Caco-2 (cell line): Measurements from ENCODE around the gene CDC42SE2. TPM values are rescaled to one million over a fixed set of nuclear protein-coding genes. Genes with fewer than 3 reads are reported as not detected.

Source experiments
- BruUV-seq: library from RNA; stranded (reverse); fragments of 400-500 nt; replicated peaks from 2 replicates; lab custom pipeline; 2021; lab: Mats Ljungman, UMichigan
- CTCF ChIA-PET: fragments of 300-600 bp; sonication (Branson Sonifier 250); formaldehyde crosslinking; loops from one replicate; lab custom pipeline; 2022; ENCODE audit warnings: antibody characterized with exemption; lab: Charles Lee
- POLR2A ChIA-PET: fragments of 300-600 bp; sonication (Branson Sonifier 250); formaldehyde crosslinking; loops from one replicate; lab custom pipeline; 2022; ENCODE audit warnings: antibody characterized with exemption; lab: Charles Lee
- DNase-seq, 2 experiments: peaks; one replicate each; pipeline versions ENCODE4 v3.0.0 to v3.0.0-alpha.2; 2020 to 2022
- H3K27me3 ChIP-seq: replicated peaks from 2 replicates; pipeline ENCODE4 v1.6.0; 2011; ENCODE audit warnings: low read length; ENCODE audit not compliant: control insufficient read depth, insufficient read depth
- H3K36me3 ChIP-seq: 2 replicates; pipeline ENCODE4 v1.5.1; 2011; ENCODE audit warnings: low read length; ENCODE audit not compliant: control insufficient read depth, insufficient read depth
- H3K4me1 ChIP-seq: fragments of 250-450 bp; sonication (Bioruptor Pico); 2 replicates; pipeline ENCODE4 v1.5.1; 2020; ENCODE audit warnings: mild to moderate bottlenecking
- H3K4me3 ChIP-seq: 2 replicates; pipeline ENCODE4 v1.5.1; 2011; ENCODE audit warnings: low read depth, mild to moderate bottlenecking, control low read depth, low read length
- H3K9me3 ChIP-seq: fragments of 250-450 bp; sonication (Bioruptor Pico); 2 replicates; pipeline ENCODE4 v1.5.1; 2020; ENCODE audit warnings: mild to moderate bottlenecking, moderate library complexity
- H3K27ac Mint-ChIP-seq: one replicate; pipeline ENCODE4 v1.8.0; 2022; ENCODE audit warnings: mixed read lengths; ENCODE audit not compliant: unreplicated experiment
- H3K27me3 Mint-ChIP-seq: one replicate; pipeline ENCODE4 v1.8.0; 2022; ENCODE audit warnings: mixed read lengths; ENCODE audit not compliant: insufficient read depth, unreplicated experiment
- H3K36me3 Mint-ChIP-seq: one replicate; pipeline ENCODE4 v1.8.0; 2022; ENCODE audit warnings: mild to moderate bottlenecking, mixed read lengths; ENCODE audit not compliant: insufficient read depth, unreplicated experiment
- H3K4me1 Mint-ChIP-seq: one replicate; pipeline ENCODE4 v1.8.0; 2022; ENCODE audit warnings: low read depth, mixed read lengths; ENCODE audit not compliant: unreplicated experiment
- H3K4me3 Mint-ChIP-seq: one replicate; pipeline ENCODE4 v1.8.0; 2022; ENCODE audit warnings: mild to moderate bottlenecking, moderate library complexity, mixed read lengths; ENCODE audit not compliant: unreplicated experiment
- H3K9me3 Mint-ChIP-seq: one replicate; pipeline ENCODE4 v1.8.0; 2022; ENCODE audit warnings: mixed read lengths; ENCODE audit not compliant: unreplicated experiment
- CTCF ChIP-seq, 2 experiments: fragments of 200-600 bp in 1 of 2; IDR thresholded peaks; 1 replicate in 1 of 2; 2 replicates in 1 of 2; pipeline versions ENCODE4 v1.5.1 to v1.8.0; 2011 to 2022; ENCODE audit warnings: antibody characterized with exemption in 1 of 2, control low read depth in 1 of 2, inconsistent platforms in 1 of 2, low read depth in 1 of 2, low read length in 1 of 2, mild to moderate bottlenecking in 1 of 2, moderate library complexity in 1 of 2; ENCODE audit not compliant: insufficient read depth in 1 of 2, severe bottlenecking in 1 of 2, unreplicated experiment in 1 of 2
- intact Hi-C: fragments of 100-400 bp; cut with micrococcal nuclease; formaldehyde crosslinking; loops from one replicate; pipeline ENCODE4 v1.10.0; 2022; ENCODE audit not compliant: unreplicated experiment
- total RNA-seq: library from RNA; stranded (reverse); gene quantifications from 2 replicates; pipeline ENCODE4 v1.2.3, GENCODE V29; 2022

The CDC42SE2 gene
- total RNA-seq, 1 experiment from 2014 or later: 39.4 TPM

GRCh38 chr5:131366428-131366827, 102.6 kb downstream of the CDC42SE2 start:
- Histone ChIP-seq H3K4me1 (peaks cover 22% of the 10 kb centered on the region), H3K9me3 (no peaks in the 10 kb centered on the region), H3K27me3 (no peaks in the 10 kb centered on the region), H3K4me3 (no peak overlapping the region), H3K36me3 (no peaks in the 10 kb centered on the region)
- DNase-seq: no peak
- peaks cover 17% of the 10 kb centered on the region for H3K4me1 Mint-ChIP-seq
- TF ChIP-seq CTCF (IDR thresholded peaks at IDR 0.05; ENCODE audit: insufficient read depth in 1 of 2, low read depth in 1 of 2, low read length in 1 of 2, severe bottlenecking in 1 of 2, unreplicated experiment in 1 of 2): no peak
- H3K27ac Mint-ChIP-seq: no peak overlapping the region
- no peaks in the 10 kb centered on the region for H3K27me3 Mint-ChIP-seq
- H3K9me3 Mint-ChIP-seq: no peaks in the 10 kb centered on the region
- H3K4me3 Mint-ChIP-seq: no peak overlapping the region
- H3K36me3 Mint-ChIP-seq: peaks cover 35% of the 10 kb centered on the region
- ChIA-PET POLR2A (no interaction called here), CTCF (no interaction called here)
- intact Hi-C loops: no loop called here
- no TSS peak for BruUV-seq

GRCh38 chr5:131367219-131367860, 103.5 kb downstream of the CDC42SE2 start:
- H3K27ac Mint-ChIP-seq: no peak overlapping the region
- POLR2A ChIA-PET: no interaction called here
- TF ChIP-seq CTCF (IDR thresholded peaks at IDR 0.05; ENCODE audit: insufficient read depth in 1 of 2, low read depth in 1 of 2, low read length in 1 of 2, severe bottlenecking in 1 of 2, unreplicated experiment in 1 of 2): no peak

GRCh38 chr5:131368866-131369265, 105.0 kb downstream of the CDC42SE2 start:
- no TSS peak for BruUV-seq
- peaks cover 23% of the 10 kb centered on the region for H3K36me3 Mint-ChIP-seq
- H3K9me3 ChIP-seq: no peaks in the 10 kb centered on the region
- H3K9me3 Mint-ChIP-seq: no peaks in the 10 kb centered on the region
- no peak overlapping the region for H3K4me3 ChIP-seq
- no peak for TF ChIP-seq CTCF (IDR thresholded peaks at IDR 0.05; ENCODE audit: insufficient read depth in 1 of 2, low read depth in 1 of 2, low read length in 1 of 2, severe bottlenecking in 1 of 2, unreplicated experiment in 1 of 2)
- peaks cover 27% of the 10 kb centered on the region for H3K4me1 Mint-ChIP-seq
- H3K36me3 ChIP-seq: no peaks in the 10 kb centered on the region
- ChIA-PET CTCF (no interaction called here), POLR2A (no interaction called here)
- H3K27me3 Mint-ChIP-seq: no peaks in the 10 kb centered on the region
- no peak for DNase-seq
- intact Hi-C loops: no loop called here
- H3K4me3 Mint-ChIP-seq: no peak overlapping the region
- no peak overlapping the region for H3K27ac Mint-ChIP-seq
- H3K27me3 ChIP-seq: no peaks in the 10 kb centered on the region
- peaks cover 27% of the 10 kb centered on the region for H3K4me1 ChIP-seq

More at GRCh38 chr5:131367219-131367860, 103.5 kb downstream of the CDC42SE2 start:
- H3K4me3 ChIP-seq: no peak overlapping the region
- no peak overlapping the region for H3K4me3 Mint-ChIP-seq
- CTCF ChIA-PET: no interaction called here
- peaks cover 17% of the 10 kb centered on the region for H3K4me1 Mint-ChIP-seq
- intact Hi-C loops: no loop called here
- DNase-seq: no peak
- no TSS peak for BruUV-seq
- peaks cover 30% of the 10 kb centered on the region for H3K36me3 Mint-ChIP-seq
- H3K4me1 ChIP-seq: peaks cover 31% of the 10 kb centered on the region
- H3K27me3 ChIP-seq: no peaks in the 10 kb centered on the region
- no peaks in the 10 kb centered on the region for H3K9me3 ChIP-seq
- H3K9me3 Mint-ChIP-seq: no peaks in the 10 kb centered on the region
- no peaks in the 10 kb centered on the region for H3K36me3 ChIP-seq
- no peaks in the 10 kb centered on the region for H3K27me3 Mint-ChIP-seq
